ENCODE measurements around the gene PIGT. TPM values are rescaled to one million over a fixed set of nuclear protein-coding genes. Genes with fewer than 3 reads are reported as not detected.

The PIGT gene
- total and polyA plus RNA-seq, 10 of the 15 experiments (the other 5 are each of a cell fraction or from before 2014, with no cell fraction given) = 18.6 to 66.0 (median 35.3) TPM

GRCh38 chr20:45419188-45420091, 3.5 kb downstream of the PIGT start (continued):
- TF ChIP-seq PRDM15 (CRISPR knock-in tag; IDR thresholded peaks at IDR 0.05) = no peak
- TF ChIP-seq BACH1 (IDR thresholded peaks at IDR 0.05; ENCODE audit: borderline replicate concordance) = peak; percentile 34; the same call in 1 of the 2 replicates
- peak; percentile 65; the same call in 1 of the 2 replicates for TF ChIP-seq CHD2 (IDR thresholded peaks at IDR 0.05; ENCODE audit: borderline replicate concordance, low read depth, low read length)
- peak; percentile 79; the same call in 1 of the 2 replicates for TF ChIP-seq MYB (IDR thresholded peaks at IDR 0.05; ENCODE audit: borderline replicate concordance, low read depth, low read length)
- 0 out of 2 replicates have a peak, but pooled peaks have one; percentile 11 for TF ChIP-seq RFX5 (IDR thresholded peaks at IDR 0.05; ENCODE audit: low read depth, low read length)
- TF ChIP-seq RBBP5 (conservative IDR thresholded peaks at IDR 0.05) = no peak
- TF ChIP-seq RELB (IDR thresholded peaks at IDR 0.05; ENCODE audit: low read depth) = peak; percentile 33; the same call in 1 of the 2 replicates
- peak; percentile 53 for TF ChIP-seq PKNOX1 (IDR thresholded peaks at IDR 0.05)
- TF ChIP-seq MXI1 (IDR thresholded peaks at IDR 0.05; ENCODE audit: low read depth, low read length) = peak; percentile 80
- TF ChIP-seq JUND (IDR thresholded peaks at IDR 0.05; ENCODE audit: low read depth, low read length) = peak; percentile 64; the same call in 1 of the 2 replicates
- peak; percentile 62 for TF ChIP-seq SKIL (IDR thresholded peaks at IDR 0.05; ENCODE audit: low read depth, poor library complexity, severe bottlenecking)
- TF ChIP-seq LARP7 (IDR thresholded peaks at IDR 0.05) = no peak
- peak; percentile 70 for TF ChIP-seq ZNF687 (IDR thresholded peaks at IDR 0.05)
- no peak for TF ChIP-seq NFXL1 (IDR thresholded peaks at IDR 0.05; ENCODE audit: borderline replicate concordance)
- TF ChIP-seq BMI1 (IDR thresholded peaks at IDR 0.05; ENCODE audit: borderline replicate concordance) = peak; percentile 37; the same call in 1 of the 2 replicates
